Measurements from ENCODE around the gene CCDC102A.

DNA sequence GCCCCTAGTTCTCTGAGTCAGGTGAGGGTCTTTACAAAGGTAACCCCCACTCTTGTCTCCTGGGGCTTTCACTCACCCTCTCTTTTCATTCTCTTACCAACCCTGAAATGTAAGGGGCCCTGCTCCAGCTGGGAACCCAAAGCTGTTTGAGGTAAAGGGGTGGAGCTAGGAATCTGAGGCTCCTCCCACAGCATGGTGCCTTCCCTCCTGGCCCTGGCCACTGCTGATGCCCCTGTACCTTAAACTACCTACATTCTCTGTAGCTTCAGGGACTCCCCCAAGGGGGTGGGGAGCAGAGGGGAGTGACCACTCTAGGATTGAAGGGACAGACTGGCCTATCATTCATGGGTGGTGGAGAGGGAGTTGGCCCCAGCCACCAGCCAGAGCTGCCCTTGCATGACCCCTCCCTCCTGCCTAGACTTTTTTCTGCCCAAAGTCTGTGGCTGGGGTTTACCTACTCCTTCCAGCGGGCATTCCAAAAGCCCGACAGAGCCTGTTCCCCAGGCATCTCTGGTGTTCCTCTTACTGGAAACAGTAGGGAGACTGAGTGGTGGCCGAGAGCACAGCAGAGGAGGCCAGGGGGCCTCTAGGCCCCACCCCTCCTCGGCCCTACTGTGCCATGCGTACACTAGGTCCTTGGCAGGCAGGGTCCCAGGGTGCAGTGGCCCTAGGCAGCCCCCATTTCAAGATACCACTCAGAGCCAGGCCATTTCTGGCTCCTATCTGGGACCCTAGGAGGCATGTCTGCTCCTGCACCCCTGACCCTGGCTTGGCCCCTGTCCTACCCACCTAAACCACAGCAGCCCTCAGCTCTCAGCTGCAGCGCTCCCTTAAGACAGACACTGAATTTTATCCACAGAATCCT, 59.6 kb downstream of the CCDC102A start:
- no peak for TF ChIP-seq POLR2AphosphoS5 (IDR thresholded peaks at IDR 0.05)
- TF ChIP-seq, protein P1, sequence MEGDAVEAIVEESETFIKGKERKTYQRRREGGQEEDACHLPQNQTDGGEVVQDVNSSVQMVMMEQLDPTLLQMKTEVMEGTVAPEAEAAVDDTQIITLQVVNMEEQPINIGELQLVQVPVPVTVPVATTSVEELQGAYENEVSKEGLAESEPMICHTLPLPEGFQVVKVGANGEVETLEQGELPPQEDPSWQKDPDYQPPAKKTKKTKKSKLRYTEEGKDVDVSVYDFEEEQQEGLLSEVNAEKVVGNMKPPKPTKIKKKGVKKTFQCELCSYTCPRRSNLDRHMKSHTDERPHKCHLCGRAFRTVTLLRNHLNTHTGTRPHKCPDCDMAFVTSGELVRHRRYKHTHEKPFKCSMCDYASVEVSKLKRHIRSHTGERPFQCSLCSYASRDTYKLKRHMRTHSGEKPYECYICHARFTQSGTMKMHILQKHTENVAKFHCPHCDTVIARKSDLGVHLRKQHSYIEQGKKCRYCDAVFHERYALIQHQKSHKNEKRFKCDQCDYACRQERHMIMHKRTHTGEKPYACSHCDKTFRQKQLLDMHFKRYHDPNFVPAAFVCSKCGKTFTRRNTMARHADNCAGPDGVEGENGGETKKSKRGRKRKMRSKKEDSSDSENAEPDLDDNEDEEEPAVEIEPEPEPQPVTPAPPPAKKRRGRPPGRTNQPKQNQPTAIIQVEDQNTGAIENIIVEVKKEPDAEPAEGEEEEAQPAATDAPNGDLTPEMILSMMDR (IDR thresholded peaks at IDR 0.05): no peak
- TF ChIP-seq EP300 (IDR thresholded peaks at IDR 0.05): no peak
- no peak for TF ChIP-seq POLR2A (IDR thresholded peaks at IDR 0.05; ENCODE audit: low read depth)
